ENCODE data around the gene EHBP1.

Gene EHBP1

DNA sequence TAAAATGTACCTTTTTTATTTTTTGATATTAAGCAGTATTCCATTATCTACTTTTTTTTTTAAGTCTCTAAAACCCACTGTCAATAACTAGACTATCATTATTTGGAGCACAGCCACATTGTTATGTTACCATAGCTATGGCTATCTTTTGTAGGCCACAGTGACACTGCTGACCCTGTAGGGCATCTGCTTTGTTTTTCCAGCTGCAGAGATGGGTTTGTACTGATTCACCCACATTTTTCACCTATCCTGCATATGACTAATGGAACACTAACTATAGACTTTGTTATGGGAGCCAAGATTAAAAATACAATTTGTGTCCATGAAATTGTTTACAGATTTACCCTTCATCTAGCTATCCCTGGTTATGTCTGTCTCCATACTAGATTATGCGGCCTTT, 323.5 kb downstream of the EHBP1 start:
- no peak for DNase-seq

DNA sequence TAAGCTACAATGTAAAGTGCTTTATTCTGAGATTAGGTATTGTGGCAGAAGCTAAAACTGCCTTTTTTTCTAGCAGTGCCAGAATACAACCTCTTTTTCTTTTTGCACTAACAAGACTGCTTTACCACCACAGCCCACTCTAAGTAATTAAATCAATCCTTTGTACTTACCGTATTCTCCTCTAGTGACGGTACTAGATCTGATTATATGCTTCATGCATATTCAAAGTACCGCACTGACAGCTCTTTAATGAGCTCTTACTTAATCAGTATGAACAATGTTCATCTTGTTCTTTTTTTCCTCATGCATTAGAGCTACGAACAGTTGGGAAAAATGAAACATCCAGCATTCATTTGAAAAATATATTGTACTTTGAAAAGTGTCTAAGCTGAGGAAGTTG, 329.0 kb downstream of the EHBP1 start:
- no peak for DNase-seq

DNA sequence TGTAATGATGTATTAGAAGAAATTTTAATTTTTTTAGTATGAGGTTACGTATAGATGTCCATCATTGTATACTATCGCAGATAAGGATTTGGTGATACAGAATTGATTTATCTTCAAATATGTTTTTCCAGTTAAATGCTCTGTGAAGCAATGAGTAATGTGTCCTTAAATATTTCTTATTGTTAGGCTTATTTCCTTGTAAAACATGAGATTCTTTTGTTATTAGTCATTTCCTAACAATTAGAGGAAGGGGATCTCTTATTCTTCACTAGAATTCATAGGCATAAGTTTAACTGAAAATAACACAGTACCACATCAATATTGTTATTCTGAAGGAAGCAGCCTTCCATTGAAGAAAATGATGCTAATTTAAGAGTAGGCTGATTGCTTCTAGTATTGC, 329.7 kb downstream of the EHBP1 start:
- no peak for DNase-seq

DNA sequence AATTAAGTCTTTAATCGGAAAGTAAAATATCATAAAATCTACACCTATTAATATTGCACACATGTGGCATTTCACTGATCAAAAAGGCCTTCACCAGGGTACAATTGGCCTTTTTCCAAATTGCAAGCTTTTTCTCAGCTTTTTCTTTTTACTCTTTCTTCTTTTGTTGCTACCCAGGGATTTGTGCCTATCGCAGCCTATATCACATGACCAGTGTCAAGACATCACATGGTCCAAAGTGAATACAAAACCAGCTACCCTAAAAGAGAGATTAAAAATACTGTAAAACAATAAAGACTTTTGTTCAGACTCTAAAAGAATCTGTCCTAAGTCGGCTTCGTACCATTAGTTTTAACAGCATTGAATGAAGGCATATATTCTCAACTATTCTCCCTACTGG, 330.1 kb downstream of the EHBP1 start:
- no peak for DNase-seq

DNA sequence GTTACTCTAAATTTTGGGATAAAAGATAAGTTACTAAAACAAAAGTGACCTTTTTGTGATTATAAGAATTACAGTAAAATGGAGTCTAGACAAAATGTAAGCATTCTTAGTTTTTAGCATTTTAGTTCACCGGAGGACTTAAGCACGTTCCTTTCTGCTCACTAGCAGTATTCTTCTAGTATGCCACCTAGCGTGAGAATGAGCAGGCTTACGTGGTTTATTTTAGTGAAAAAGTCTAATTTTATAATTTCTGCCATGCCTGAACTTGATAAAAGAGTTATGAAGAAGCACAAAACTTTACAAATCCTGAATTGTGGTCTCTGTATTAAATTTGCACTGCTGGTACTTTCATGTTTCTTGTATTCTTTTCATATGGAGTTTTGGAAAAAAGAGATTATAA, 332.5 kb downstream of the EHBP1 start:
- DNase-seq = no peak

DNA sequence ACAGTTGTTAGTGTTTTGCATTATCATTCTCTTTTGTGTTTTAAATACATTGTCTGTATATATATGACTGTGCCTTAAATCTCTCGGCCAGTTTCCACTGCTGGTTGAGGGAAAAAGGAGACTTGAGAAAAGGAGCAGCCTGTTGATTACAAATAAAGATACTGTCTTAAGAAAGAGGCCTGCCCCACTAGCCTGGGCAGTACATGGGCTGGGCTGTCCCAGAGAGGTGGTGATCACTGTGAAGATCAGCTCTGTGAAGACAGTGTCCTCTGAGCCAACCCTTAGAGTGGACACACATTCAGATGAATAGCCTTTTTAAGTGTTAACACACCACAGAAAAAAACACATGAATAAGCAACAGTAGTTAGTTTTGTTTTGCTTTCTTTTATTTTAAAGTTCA, 335.1 kb downstream of the EHBP1 start:
- no peak for DNase-seq

DNA sequence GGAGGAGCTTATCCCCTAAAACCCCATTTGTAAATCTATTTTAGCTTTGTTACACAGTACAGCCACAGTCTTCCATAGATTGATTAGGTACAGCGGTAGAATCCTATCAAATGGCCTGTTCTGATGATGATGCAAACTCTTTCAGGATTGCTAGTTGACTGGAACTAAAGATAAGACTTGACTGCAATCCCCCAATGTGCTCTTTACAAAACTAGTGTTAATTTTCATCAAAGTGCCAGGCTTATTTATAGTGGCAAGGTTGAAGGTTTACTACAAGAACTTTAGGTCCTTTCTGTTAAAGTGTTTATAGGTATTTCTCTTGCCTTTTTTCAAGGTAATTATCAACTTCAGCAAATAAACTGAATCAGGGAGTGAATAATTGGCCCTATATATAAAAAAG, 336.1 kb downstream of the EHBP1 start:
- no peak for DNase-seq

DNA sequence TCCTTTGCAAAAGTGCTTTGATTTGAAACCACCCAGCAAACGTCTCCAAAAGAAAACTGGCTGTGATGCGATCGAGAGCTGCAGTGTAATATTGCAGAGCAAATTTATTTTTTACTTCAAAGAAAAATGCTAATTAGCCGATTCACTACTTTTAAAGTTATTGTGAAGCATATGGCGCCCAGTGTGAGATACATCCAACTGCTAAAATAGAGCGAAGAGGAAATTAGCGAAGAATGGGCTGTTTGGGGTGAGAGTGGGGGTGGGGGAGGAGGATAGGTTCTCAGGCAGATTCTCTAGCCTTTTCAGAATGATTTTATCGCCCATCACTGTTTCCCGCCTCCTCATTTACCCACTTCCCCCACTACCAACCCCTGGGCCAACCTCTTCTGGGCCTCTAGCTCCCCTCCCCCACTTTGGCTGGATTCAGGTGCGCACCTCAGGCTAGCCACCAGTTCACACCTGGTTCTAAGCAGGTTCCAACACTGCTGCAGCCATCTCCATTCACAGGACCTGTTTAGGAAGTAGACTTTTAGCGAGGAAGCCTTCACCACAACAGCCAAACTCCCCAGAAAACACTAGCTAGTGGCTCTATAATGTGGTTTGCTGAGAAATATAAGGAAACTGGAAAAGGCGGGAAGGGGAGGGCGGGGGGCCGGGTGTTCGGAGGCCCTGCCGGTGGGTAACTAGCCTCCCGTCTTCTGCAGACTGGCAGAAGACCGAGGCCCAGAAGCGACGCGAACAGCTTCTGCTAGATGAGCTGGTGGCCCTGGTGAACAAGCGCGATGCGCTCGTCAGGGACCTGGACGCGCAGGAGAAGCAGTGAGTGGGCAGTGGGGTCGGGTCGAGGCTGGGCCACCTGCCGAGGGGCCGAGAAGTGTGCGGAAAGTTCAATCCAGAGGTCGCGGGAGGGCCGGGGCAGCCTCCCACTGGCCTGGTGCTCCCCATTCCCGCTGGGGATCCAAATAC, 339.1 kb downstream of the EHBP1 start:
- DNase-seq = no peak

DNA sequence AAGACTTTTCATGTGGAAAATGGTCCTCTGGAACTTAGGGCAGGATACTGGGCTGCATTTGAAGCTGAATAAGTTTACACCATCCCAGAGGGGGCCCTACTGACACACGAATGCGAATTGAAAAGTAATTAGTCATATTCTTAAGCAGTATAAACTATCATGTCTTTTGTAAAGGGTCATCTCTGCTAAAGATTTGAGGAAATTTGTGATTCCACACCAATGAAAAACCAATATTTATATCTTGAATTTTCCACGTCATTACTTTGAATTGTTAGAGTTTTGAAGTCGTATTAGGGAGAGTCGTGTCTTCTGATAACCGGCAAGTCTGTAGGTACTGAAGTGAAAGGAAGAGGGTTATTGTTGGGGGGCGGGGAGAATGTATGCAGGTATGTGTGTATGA, 341.0 kb downstream of the EHBP1 start:
- DNase-seq = no peak

DNA sequence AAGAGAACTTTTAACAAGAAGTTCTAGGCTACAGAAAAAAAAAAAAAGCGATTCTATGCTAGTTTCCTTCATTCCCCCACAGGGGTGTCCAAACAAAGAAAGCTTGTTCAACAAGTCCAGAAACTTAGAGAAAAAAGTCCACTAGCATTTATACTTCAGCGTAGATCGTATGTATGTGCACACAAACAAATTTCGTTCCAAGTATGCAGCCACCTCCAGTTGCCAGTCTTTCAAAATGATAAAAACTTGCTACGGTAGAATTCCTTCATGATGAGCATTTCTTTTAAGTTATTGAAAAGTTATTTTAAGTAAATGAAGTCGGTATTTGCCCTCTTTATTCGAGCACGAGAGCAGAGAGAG, 341.4 kb downstream of the EHBP1 start:
- no peak for DNase-seq

DNA sequence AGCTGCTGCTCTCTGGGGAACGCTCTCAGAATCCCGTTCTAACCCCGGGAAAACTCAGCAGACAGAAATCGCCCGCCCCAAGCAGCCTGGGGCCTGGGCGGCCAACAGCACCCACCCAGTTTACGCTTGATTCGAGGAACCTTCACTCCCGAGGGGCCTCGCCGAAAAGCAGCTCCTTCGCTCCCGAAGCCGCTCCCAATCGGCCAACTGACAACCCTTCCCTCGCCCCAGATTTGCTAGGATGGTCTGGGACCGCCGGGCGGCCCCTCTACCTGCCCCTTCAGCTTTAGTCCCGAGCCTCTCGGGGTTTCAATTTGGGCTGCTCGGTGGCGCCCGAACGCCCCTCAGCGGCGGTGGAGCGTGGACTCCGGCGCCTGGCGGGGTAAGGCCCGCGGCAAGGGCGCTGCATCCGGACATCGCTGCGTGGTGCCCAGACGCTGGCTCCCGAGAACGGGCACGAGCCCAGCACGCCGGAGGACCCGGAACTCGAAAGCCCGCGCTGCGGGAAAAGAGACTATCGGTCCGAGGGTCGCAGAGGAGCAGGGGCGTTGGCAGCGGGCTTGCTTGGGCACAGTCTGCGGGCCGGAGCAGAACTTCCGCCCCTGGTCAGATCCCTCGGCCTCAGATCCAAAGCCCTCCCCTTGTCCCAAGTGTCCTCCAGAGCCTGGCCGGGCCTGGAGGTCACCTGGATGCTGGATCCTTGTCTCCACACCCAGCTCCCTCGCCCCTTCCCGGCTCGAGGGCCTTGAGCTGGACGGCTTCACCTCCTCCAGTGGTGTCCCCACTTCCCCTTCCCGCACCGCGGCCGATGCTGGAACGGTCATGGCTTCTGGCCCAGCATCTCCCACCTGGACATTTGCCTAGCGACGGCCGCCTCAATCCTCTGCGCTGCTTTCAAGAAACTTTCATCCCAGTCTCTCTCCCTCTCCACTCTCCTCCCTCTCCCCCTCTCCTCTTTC, 342.1 kb downstream of the EHBP1 start:
- no peak for DNase-seq

DNA sequence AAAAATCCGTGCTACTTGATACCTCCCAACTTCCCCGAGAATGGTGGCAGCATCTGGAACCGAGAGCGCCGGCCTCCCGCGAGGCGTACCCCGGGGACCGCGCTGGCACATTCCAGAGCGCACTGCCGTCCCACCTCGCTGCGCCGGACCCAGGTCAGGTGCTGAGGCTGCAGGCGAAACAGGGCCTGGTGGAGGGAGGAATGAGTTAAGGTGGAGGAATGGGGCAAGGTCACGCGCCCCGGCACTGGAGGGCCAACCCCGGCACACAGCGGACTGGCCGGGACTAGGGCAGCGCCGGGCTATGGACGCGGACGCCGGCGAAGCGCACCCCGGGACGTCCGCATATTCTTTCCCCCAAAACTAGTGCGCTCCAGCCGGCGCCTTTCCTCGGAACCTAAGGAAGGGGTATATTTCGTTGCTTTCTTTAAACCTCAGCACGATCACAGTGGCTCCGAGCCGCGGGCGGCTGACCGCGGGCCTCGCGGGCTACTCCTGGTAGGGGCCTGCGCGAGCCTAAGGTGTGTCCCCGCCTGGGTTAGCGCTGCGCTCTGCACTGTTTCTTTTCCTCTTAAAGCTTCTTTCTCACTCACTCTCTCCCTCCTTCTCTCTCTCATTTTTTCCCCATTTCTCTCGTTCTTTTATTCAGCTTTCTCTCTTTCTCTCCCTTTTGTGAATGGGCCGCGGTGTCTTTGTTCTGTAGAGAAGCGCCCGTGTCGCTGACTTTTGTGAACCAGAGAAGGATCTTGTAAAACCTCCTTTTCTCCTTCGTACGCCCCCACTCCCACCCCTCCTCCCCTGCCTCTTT, 343.1 kb downstream of the EHBP1 start:
- DNase-seq = no peak

DNA sequence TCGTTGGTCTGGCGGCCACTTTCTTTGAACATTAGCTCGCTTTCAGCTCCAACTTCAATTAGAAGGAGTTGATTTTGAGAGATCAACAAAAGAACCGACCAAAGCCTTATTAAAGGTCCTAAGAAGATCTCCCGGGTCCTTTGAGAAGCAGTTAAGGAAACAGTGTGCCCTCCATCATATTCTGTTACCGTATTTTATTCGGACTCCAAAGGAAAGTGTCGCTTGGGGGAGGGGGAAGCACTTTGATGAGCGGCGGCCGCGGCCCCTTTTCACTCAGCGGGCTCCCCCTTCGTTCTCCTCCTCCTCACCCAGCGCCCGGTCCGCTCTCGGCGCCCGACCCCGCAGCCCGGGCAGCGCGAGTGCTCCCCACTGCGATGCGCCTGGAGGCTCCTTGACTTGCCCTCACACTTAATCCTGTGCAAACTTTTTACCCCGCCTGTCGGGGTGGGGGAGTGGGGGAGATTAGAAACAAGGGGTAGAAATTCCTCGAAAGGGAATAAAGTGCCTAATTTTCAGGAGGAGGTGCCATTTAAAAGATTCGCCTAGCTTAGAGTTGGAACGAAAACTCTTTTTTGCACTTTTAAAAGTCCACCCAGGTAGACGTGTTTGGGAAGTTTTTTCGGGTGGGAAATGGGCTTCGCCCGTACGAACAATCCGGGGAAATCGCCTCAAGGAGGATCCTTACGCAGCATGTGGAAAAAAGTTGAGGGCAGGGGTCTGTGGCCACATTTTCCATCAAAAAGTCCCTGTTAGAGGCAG, 343.9 kb downstream of the EHBP1 start:
- DNase-seq = no peak

DNA sequence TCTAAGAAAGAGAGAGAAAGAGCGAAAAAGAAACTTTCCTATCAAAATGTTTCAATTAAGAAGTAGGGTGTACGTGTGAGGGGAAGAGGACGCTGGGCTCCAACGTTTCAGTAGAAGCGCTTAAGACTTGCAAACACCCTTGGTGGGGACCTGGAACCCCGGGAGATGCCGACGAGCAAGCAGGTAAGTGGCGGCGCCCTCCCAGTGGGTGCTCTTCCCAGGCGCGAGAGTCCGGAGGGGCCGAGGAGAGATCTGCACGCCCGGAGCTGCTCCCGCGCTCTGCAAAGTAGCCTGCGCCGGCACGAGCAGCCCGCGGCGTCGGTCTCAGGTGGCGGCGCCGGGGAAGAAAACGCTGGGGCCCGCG, 344.4 kb downstream of the EHBP1 start:
- no peak for DNase-seq

DNA sequence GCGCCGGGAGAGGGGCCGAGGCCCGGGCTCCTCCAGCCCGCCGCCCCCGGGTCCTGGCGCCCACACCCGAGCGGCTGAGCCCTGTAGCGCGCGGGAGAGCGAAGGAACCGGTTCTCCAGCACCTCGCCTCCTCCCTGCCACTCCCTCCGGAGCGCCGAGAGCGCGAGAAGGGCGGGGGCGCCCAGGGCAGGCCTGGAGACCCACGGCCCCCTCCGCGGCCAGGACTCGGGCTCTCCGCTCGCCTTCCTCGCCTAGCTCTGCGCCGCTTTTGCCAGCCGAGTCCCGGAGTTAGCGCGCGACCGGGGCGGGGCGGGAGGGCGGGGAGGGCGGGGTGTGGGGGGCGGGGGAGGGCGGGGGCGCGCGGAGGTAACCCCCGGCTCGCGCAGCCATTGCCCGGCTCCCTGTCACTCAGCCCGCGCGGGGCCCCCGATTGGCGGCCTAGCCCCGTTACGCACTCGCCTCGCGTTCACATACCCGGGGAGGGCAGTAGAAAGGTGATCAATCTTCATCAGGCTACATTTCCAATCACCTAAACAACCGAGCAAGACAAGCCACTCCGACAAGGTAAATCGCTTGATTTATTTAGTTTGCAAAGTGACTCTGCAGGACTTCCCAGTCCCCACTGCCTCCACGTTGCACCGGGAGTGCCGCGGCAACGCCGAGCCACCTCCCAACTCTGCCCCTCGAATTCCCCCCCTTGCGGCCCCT, 345.0 kb downstream of the EHBP1 start, which contains the start of gene OTX1:
OTX1 (plus strand) TSS at position 497 of the 708 bp plus-strand sequence. CDS start 2,161 bp downstream, outside the sequence.
- no peak for DNase-seq

DNA sequence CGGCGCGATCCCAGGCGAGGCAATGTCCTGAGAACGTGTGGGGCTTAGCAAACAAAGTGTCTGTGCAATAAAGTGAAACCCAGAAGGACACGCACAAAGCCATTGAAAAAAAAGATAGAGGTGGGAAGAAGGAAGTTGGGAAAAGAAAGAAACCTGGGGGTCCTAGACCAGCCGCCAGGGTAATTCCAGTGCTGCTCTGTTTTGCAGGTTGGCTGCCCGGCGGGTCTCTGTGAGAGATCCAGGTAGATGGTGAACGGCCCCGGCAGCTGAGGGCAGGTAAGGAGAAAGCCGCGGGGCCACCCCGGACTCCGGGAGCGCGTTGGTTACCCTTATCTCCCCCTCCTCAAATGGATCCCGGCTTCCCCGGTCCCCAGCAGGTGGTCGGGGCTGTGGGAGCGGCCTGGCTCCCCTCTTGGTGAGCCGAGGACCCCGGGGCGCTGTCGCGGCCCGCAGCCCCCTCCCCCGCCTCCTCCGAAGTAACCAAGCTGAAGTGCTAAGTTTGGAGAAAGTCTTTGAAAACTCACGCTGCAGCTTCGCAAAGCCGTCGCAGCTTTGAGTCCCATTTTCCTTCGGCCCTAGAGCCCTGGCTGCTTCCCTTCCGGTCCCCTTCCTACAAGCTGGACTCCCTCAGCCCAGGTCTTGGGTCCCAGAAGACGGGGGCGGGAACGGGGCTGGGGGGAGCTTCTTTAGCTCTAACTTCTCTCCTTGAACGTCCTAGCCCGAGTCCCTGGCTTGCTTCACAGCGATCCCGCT, 345.7 kb downstream of the EHBP1 start:
- DNase-seq = no peak

DNA sequence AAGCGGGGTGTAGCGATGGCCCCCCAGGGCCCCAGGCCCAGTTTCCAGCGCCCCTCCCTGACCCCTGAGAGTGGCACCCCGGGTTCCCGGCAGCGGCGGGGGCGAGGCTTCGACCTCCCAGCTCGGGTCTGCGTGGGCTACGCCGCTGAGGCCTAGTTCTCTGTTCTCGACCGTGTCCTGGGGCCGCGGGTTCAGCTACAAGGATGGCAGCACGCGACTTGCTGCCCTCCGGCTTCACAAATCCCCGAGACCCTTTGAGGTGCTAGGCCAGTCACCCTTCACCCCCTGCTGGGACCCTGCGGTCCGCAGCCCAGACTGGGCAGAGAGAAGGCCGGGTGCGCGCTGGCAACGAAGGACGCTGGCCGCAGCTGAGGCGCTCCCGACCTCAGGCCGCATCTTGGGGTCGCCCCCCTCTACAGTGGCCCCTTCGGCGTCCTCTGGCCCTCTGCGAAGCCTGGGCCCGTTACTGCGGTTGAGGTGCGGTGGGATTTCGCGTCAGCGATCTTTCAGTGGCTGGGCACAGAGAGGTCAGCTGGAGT, 346.4 kb downstream of the EHBP1 start:
- DNase-seq = no peak

DNA sequence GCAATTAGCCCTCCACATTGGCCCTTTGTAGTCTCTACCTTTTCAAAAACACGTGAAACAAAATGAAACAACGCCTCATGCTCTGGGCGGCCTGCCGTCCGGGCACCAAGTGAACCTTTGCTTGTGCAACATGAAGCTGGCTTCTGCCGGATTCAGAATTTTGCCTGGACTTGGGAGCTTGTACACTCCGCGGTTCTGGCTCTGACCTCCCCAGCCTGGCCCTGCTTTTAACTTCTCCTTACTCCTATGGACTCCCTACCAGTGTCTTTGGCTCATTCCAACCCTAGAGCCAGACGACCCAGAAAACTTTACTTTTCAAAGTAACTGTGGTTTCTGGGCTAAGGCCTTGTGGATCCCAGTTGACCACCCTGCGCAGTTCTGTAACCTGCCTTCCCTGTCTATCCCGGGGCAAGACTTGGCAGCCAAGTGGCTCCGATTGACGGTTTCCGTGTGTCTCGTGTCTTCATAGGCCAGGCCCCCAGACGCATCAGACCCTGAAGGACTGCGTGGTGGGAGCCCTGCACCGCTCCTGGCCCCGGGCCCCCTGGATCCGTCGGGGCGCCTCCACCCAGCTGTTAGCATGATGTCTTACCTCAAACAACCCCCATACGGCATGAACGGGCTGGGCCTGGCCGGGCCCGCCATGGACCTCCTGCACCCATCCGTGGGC, 347.0 kb downstream of the EHBP1 start:
- no peak for DNase-seq

Data from C1 segment of cervical spinal cord (tissue), 14 donors.